A549 (cell line): ENCODE results near the gene NPEPPS. TPM values are rescaled to one million over a fixed set of nuclear protein-coding genes. Genes with fewer than 3 reads are reported as not detected.
A peak's percentile ranks its signal among the peaks of the same experiment; 100 is the strongest.

Experiments used
- ATAC-seq, 2 experiments: fragments of 200-7000 bp in 1 of 2; fragments of >200 bp in 1 of 2; cut with Nextera tagmentation in 1 of 2; cut with Tn5 transposase in 1 of 2; 3 replicates each; pipeline versions ENCODE4 v1.8.0 to v1.9.1; 2018 to 2020; ENCODE audit warnings: mild to moderate bottlenecking in 1 of 2, moderate library complexity in 1 of 2
- CTCF ChIA-PET: fragments of 300-600 bp; sonication (Branson Sonifier 250); formaldehyde crosslinking; extraction: SDS; loops from one replicate; lab custom pipeline; 2021; ENCODE audit warnings: antibody characterized with exemption, inconsistent platforms; lab: Yijun Ruan, JAX
- POLR2A ChIA-PET: fragments of 350-600 bp; formaldehyde crosslinking; extraction: SDS; loops from one replicate; lab custom pipeline; 2021; ENCODE audit warnings: antibody characterized with exemption, inconsistent platforms; lab: Yijun Ruan, JAX
- DNase-seq, 2 experiments: peaks; one replicate each; pipeline versions ENCODE4 v3.0.0 to v3.0.0-alpha.2; 2011 to 2016; ENCODE audit warnings: low read depth in 1 of 2, low spot score in 1 of 2
- FAIRE-seq: peaks from 2 replicates; lab custom pipeline; 2011; peaks lifted over from hg19 to GRCh38; lab: Jason Lieb, UNC
- H3K27ac ChIP-seq, 2 experiments: fragments of >200 bp; sonication (Bioruptor Twin); formaldehyde crosslinking; 3 replicates each; pipeline ENCODE4 v1.5.1; 2016 to 2017
- H3K4me1 ChIP-seq: fragments of >200 bp; sonication (Bioruptor Twin); formaldehyde crosslinking; 3 replicates; pipeline ENCODE4 v1.6.1; 2016
- H3K4me2 ChIP-seq: fragments of >200 bp; sonication (Bioruptor Twin); formaldehyde crosslinking; 3 replicates; pipeline ENCODE4 v1.6.1; 2016
- H3K4me3 ChIP-seq: fragments of >200 bp; sonication (Bioruptor Twin); formaldehyde crosslinking; 3 replicates; pipeline ENCODE4 v1.5.1; 2016
- H3K9me3 ChIP-seq: fragments of >200 bp; sonication (Bioruptor Twin); formaldehyde crosslinking; 3 replicates; pipeline ENCODE4 v1.6.1; 2016
- CBX8 ChIP-seq: fragments of 200-600 bp; sonication (generic); IDR thresholded peaks from 2 replicates; pipeline ENCODE4 v1.6.1; 2016
- EHF ChIP-seq: fragments of 250-450 bp; sonication (Bioruptor Pico); IDR thresholded peaks from 2 replicates; pipeline ENCODE4 v1.5.0; 2020; ENCODE audit warnings: mild to moderate bottlenecking
- EP300 ChIP-seq, 2 experiments: fragments of >200 bp; sonication (Bioruptor Twin); formaldehyde crosslinking; IDR thresholded peaks; 2 replicates in 1 of 2; 3 replicates in 1 of 2; pipeline ENCODE4 v1.6.1; 2016 to 2017
- ESRRA ChIP-seq: fragments of 150-350 bp; IDR thresholded peaks from 2 replicates; pipeline ENCODE4 v1.6.1; 2014; ENCODE audit warnings: mild to moderate bottlenecking, low read length, borderline replicate concordance
- FOSB ChIP-seq: fragments of 250-450 bp; sonication (Bioruptor Pico); IDR thresholded peaks from 2 replicates; pipeline ENCODE4 v1.5.0; 2020; ENCODE audit warnings: mild to moderate bottlenecking, moderate library complexity
- FOXS1 ChIP-seq: fragments of 250-450 bp; sonication (Bioruptor Pico); IDR thresholded peaks from 2 replicates; pipeline ENCODE4 v1.5.0; 2020; ENCODE audit warnings: mild to moderate bottlenecking, moderate library complexity
- HMGXB4 ChIP-seq: fragments of 250-450 bp; sonication (Bioruptor Pico); IDR thresholded peaks from 2 replicates; pipeline ENCODE4 v1.5.0; 2021; ENCODE audit warnings: mild to moderate bottlenecking, moderate library complexity, borderline replicate concordance
- HOXA7 ChIP-seq: fragments of 250-450 bp; sonication (Bioruptor Pico); IDR thresholded peaks from 2 replicates; pipeline ENCODE4 v1.5.0; 2020; ENCODE audit warnings: mild to moderate bottlenecking, moderate library complexity
- JUNB ChIP-seq: fragments of >200 bp; sonication (Bioruptor Twin); formaldehyde crosslinking; IDR thresholded peaks from 2 replicates; pipeline ENCODE4 v1.6.1; 2016
- MAZ ChIP-seq: fragments of 150-350 bp; IDR thresholded peaks from 2 replicates; pipeline ENCODE4 v1.6.1; 2014; ENCODE audit warnings: antibody characterized with exemption, low read depth, low read length, borderline replicate concordance
- NFE2L2 ChIP-seq: fragments of 150-350 bp; conservative IDR thresholded peaks from 2 replicates; pipeline ENCODE4 v1.6.1; 2014; ENCODE audit warnings: low read length
- NPAS2 ChIP-seq: fragments of 250-450 bp; sonication (Bioruptor Pico); IDR thresholded peaks from 2 replicates; pipeline ENCODE4 v1.8.0; 2022; ENCODE audit warnings: mild to moderate bottlenecking, moderate library complexity, borderline replicate concordance
- NR3C1 ChIP-seq: fragments of >200 bp; sonication (Bioruptor Twin); formaldehyde crosslinking; IDR thresholded peaks from 3 replicates; pipeline ENCODE4 v1.6.1; 2017
- PHF8 ChIP-seq: fragments of 200-600 bp; sonication (generic); IDR thresholded peaks from 2 replicates; pipeline ENCODE4 v1.6.1; 2016; ENCODE audit warnings: low read depth, mild to moderate bottlenecking, antibody characterized with exemption, moderate library complexity, borderline replicate concordance
- RAD21 ChIP-seq, 2 experiments: fragments of >200 bp in 1 of 2; sonication (Bioruptor Twin) in 1 of 2; formaldehyde crosslinking in 1 of 2; IDR thresholded peaks in 1 of 2; conservative IDR thresholded peaks in 1 of 2; 2 replicates in 1 of 2; 3 replicates in 1 of 2; pipeline ENCODE4 v1.6.1; 2012 to 2018; ENCODE audit warnings: inconsistent platforms in 1 of 2
- RCOR1 ChIP-seq: fragments of 150-350 bp; IDR thresholded peaks from 2 replicates; pipeline ENCODE4 v1.6.1; 2014; ENCODE audit warnings: antibody characterized with exemption, low read length, low read depth
- SMC3 ChIP-seq: fragments of >200 bp; sonication (Bioruptor Twin); formaldehyde crosslinking; IDR thresholded peaks from 3 replicates; pipeline ENCODE4 v1.6.1; 2018; ENCODE audit warnings: inconsistent platforms
- TFCP2L1 ChIP-seq: fragments of 250-450 bp; sonication (Bioruptor Pico); IDR thresholded peaks from 2 replicates; pipeline ENCODE4 v1.5.0; 2021; ENCODE audit warnings: mild to moderate bottlenecking
- TP53 ChIP-seq: fragments of 250-450 bp; sonication (Bioruptor Pico); IDR thresholded peaks from 2 replicates; pipeline ENCODE4 v1.5.0; 2021; ENCODE audit warnings: mild to moderate bottlenecking, moderate library complexity
- ZC3H11A ChIP-seq: fragments of 450-650 bp; IDR thresholded peaks from 2 replicates; pipeline ENCODE4 v1.6.1; 2014; ENCODE audit warnings: antibody characterized with exemption, mild to moderate bottlenecking
- ZFP36 ChIP-seq: fragments of 450-650 bp; IDR thresholded peaks from 2 replicates; pipeline ENCODE4 v1.6.1; 2014; ENCODE audit warnings: borderline replicate concordance; ENCODE audit not compliant: partially characterized antibody
- ZNF302 ChIP-seq: fragments of 250-450 bp; sonication (Bioruptor Pico); IDR thresholded peaks from 2 replicates; pipeline ENCODE4 v1.9.0; 2021; ENCODE audit warnings: inconsistent platforms, mild to moderate bottlenecking, moderate library complexity
- ZSCAN20 ChIP-seq: fragments of 250-450 bp; sonication (Bioruptor Pico); IDR thresholded peaks from 2 replicates; pipeline ENCODE4 v1.8.0; 2022; ENCODE audit warnings: mild to moderate bottlenecking, moderate library complexity
- WGBS: methylation state at CpG from one replicate; pipeline ENCODE4 v1.1.6; 2017; ENCODE audit errors: missing lambda C conversion rate; 5-methylcytosine and 5-hydroxymethylcytosine counted together
- polyA plus RNA-seq, 4 experiments: library from polyadenylated mRNA; depleted of rRNA in 3 of 4; stranded (reverse); fragments of >200 nt; fragmentation: RNase III in 1 of 4; extraction: RNeasy Plus Mini Kit Qiagen cat#74134 plus additional on column Dnase treatment in 1 of 4; gene quantifications; 2 replicates in 3 of 4; 3 replicates in 1 of 4; pipeline ENCODE4 v1.2.3, GENCODE V29; 2011 to 2017
- TF ChIP-seq, protein P1 (sequence below): fragments of 200-600 bp; sonication (generic); IDR thresholded peaks from 2 replicates; pipeline ENCODE4 v1.6.1; 2016; ENCODE audit warnings: antibody characterized with exemption, mild to moderate bottlenecking, moderate library complexity
- TF ChIP-seq, protein P2 (sequence below): fragments of >200 bp; sonication (Bioruptor Twin); formaldehyde crosslinking; IDR thresholded peaks from 3 replicates; pipeline ENCODE4 v1.6.1; 2016

The NPEPPS gene
- polyA plus RNA-seq, 2 of the 4 experiments (the other 2 are of a cell fraction) = 99.2 to 169 TPM

DNA sequence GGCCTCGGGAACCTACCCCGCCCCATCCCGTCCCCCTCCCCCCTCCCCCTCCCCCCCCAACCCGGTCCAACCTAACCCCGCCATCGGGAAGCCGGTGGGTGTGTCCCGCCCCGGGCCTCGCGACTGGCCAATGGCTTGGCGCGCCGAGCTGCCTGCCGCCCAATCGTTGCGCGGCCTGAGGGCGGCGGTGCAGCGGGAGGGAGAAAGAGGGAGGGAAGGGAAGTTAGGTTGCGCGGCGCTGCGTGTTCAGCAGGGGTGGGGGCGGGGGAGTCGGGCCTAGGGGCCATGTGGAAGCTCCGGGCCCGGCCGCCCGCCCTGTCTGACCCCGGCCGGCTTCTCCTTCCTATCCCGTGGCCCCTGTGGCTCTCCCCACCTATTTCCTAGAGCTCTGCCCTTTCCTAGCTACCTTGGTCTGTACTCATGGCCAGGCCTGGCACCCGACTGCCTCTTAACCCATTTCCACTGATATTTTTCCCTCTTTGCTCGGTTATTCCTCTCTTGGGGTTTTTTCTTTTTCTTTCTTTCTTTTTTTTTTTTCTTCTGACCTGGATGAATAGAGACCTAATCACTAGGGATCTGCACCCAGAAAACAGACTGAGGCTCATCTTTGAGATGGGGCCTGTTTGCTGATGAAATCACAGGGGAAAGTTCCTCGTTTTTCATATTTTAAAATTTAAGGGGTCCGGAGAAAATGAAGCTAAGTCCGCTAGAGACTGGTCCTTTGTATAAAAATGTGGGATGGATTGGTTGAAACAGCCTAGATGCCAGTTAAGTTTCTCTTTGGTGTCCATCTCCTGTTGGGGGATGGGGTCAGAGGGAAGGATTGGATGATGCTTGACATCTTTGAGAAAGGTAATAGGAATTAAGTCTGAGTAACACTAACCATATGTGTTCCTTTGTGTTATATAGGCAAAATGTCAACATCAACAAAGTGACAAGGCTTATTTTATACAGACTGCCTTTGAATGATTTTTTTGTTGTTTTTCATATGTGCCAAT lies 119.9 kb downstream of the NPEPPS start (continued):
- TF ChIP-seq, protein P1, sequence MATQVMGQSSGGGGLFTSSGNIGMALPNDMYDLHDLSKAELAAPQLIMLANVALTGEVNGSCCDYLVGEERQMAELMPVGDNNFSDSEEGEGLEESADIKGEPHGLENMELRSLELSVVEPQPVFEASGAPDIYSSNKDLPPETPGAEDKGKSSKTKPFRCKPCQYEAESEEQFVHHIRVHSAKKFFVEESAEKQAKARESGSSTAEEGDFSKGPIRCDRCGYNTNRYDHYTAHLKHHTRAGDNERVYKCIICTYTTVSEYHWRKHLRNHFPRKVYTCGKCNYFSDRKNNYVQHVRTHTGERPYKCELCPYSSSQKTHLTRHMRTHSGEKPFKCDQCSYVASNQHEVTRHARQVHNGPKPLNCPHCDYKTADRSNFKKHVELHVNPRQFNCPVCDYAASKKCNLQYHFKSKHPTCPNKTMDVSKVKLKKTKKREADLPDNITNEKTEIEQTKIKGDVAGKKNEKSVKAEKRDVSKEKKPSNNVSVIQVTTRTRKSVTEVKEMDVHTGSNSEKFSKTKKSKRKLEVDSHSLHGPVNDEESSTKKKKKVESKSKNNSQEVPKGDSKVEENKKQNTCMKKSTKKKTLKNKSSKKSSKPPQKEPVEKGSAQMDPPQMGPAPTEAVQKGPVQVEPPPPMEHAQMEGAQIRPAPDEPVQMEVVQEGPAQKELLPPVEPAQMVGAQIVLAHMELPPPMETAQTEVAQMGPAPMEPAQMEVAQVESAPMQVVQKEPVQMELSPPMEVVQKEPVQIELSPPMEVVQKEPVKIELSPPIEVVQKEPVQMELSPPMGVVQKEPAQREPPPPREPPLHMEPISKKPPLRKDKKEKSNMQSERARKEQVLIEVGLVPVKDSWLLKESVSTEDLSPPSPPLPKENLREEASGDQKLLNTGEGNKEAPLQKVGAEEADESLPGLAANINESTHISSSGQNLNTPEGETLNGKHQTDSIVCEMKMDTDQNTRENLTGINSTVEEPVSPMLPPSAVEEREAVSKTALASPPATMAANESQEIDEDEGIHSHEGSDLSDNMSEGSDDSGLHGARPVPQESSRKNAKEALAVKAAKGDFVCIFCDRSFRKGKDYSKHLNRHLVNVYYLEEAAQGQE = no peak
- TF ChIP-seq ESRRA = no peak
- TF ChIP-seq NR3C1 = no peak
- TF ChIP-seq PHF8 = peak; percentile 48; the same call in 1 of the 2 replicates
- TF ChIP-seq FOSB = no peak
- no peak for TF ChIP-seq SMC3
- no peak for TF ChIP-seq ZFP36
- TF ChIP-seq NFE2L2 = no peak
- no peak for TF ChIP-seq RAD21 (conservative IDR thresholded peaks at IDR 0.05 in 1 of 2, IDR thresholded peaks at IDR 0.05 in 1 of 2)
- TF ChIP-seq JUNB = no peak
- TF ChIP-seq NPAS2 (CRISPR knock-in tag) = no peak
- TF ChIP-seq ZC3H11A = no peak
- TF ChIP-seq FOXS1 (CRISPR knock-in tag) = no peak
- no peak; the same call in 1 of the 2 replicates for TF ChIP-seq HOXA7 (CRISPR knock-in tag)

DNA sequence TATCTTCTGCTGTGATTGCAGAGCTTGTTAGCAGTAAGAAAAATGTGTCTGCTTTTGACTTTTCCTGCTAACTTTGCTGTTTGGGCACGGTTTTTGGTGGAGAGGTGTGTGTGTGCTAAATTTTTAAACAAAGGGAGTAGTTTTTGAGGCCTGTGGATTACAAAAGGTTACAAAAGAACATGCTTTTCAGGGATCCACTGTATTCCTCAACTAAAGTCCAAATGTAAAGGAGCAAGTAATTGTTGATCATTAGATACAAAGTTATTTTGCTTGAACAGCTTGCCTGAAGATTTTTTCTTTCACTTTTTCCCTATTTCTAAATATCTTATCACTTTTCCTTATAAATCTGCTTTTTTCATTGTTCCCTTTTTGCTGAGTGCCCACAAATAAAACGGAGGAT lies 120.8 kb downstream of the NPEPPS start:
- POLR2A ChIA-PET = interaction anchor here (6.7 kb wide), 1 partner anchor 12 kb away, joined by 48 read pairs; no protein-coding TSS in a partner anchor
- H3K27ac ChIP-seq = peak overlapping the region; percentile 87 to 95
- no peak for FAIRE-seq
- TF ChIP-seq CBX8 = no peak
- TF ChIP-seq TP53 (CRISPR knock-in tag) = no peak
- no peak for TF ChIP-seq RCOR1
- no peak for TF ChIP-seq NPAS2 (CRISPR knock-in tag)
- TF ChIP-seq HMGXB4 (CRISPR knock-in tag) = no peak
- TF ChIP-seq ZSCAN20 (CRISPR knock-in tag) = no peak
- no peak for TF ChIP-seq EP300 (IDR thresholded peaks at IDR 0.05)
- no peak for TF ChIP-seq ZNF302 (CRISPR knock-in tag)
- TF ChIP-seq TFCP2L1 (CRISPR knock-in tag) = no peak
- TF ChIP-seq, protein P2, sequence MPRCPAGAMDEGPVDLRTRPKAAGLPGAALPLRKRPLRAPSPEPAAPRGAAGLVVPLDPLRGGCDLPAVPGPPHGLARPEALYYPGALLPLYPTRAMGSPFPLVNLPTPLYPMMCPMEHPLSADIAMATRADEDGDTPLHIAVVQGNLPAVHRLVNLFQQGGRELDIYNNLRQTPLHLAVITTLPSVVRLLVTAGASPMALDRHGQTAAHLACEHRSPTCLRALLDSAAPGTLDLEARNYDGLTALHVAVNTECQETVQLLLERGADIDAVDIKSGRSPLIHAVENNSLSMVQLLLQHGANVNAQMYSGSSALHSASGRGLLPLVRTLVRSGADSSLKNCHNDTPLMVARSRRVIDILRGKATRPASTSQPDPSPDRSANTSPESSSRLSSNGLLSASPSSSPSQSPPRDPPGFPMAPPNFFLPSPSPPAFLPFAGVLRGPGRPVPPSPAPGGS = no peak
- no peak for TF ChIP-seq MAZ
- TF ChIP-seq NR3C1 = no peak
- no peak for TF ChIP-seq EHF
- TF ChIP-seq FOSB = no peak
- no peak for TF ChIP-seq RAD21 (conservative IDR thresholded peaks at IDR 0.05 in 1 of 2, IDR thresholded peaks at IDR 0.05 in 1 of 2)
- TF ChIP-seq, all 56 proteins: peak for 0
- Histone ChIP-seq H3K4me2 (peak overlapping the region; percentile 75), H3K9me3 (no peaks in the 10 kb centered on the region), H3K4me3 (peak overlapping the region; percentile 51), H3K4me1 (peaks cover 46% of the 10 kb centered on the region)
- DNase-seq (no peak), ATAC-seq (no peak)
- CTCF ChIA-PET = interaction anchor here (1.1 to 8.8 kb wide), 3 partner anchors 13 to 36 kb away, joined by 4 to 138 read pairs (median 5); no protein-coding TSS in a partner anchor
- 26% methylated on average over 2 of the region's 2 CpGs for WGBS
